Right ventricle myocardium superior (tissue), 1 donor: Measurements from ENCODE around the gene TCHH. TPM values are rescaled to one million over a fixed set of nuclear protein-coding genes. Genes with fewer than 3 reads are reported as not detected.
A peak's percentile ranks its signal among the peaks of the same experiment; 100 is the strongest.
"Not testable (repeated sequence)": the region's sequence is repeated elsewhere in the genome, so short reads cannot be mapped to it uniquely, and the experiment has no call there.

ENCODE experiments used
- ATAC-seq: fragments of 200-7000 bp; cut with Tn5 transposase; one replicate; pipeline ENCODE4 v1.9.1; 2020; ENCODE audit warnings: mild to moderate bottlenecking; ENCODE audit not compliant: poor library complexity
- DNase-seq: peaks from one replicate; pipeline ENCODE4 v3.0.0-alpha.2; 2020
- intact Hi-C: fragments of 100-400 bp; cut with DNase I; formaldehyde crosslinking; loops from one replicate; pipeline ENCODE4 v1.11.2; 2022
- total RNA-seq: library from RNA; stranded (reverse); fragmentation: NEBNext Ultra II Directional; extraction: Animal tissue kit (Norgen Biotek cat#: 25700); gene quantifications from one replicate; pipeline ENCODE4 v1.2.1, GENCODE V29; 2021
- donor health status: DM: no; HTN: yes; CAD: no; lungs with severe emphysema.

The TCHH gene
- total RNA-seq, 1 donor from 2014 or later, result not detected

DNA sequence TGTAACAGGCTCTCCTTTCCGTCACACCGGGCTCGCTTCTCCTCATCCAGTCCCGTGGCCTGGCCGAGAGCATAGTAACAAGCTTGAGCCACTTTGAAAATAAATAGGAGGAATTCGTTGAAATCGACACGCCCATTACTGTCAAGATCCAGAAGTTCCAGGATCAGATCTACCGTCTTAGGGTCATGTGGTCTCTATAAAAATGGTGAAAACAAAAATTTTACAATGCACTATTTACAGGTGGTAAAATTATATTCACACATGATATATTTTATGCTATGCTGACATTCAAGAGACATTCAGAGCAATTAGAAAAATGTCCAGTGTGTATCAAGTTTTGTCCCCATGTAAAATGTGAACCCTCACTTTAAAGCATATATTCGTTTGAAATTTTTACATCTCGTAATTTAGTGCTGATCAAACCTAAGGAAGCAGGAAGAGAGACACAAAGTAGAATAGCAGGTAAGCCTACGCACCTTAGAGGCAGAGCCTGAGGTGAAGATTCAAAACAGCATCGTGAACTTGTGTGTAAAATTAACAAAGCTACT is 2.3 kb downstream of the TCHH start:
- ATAC-seq (no peak), DNase-seq (no peak)
- intact Hi-C loops, result no loop called here

DNA sequence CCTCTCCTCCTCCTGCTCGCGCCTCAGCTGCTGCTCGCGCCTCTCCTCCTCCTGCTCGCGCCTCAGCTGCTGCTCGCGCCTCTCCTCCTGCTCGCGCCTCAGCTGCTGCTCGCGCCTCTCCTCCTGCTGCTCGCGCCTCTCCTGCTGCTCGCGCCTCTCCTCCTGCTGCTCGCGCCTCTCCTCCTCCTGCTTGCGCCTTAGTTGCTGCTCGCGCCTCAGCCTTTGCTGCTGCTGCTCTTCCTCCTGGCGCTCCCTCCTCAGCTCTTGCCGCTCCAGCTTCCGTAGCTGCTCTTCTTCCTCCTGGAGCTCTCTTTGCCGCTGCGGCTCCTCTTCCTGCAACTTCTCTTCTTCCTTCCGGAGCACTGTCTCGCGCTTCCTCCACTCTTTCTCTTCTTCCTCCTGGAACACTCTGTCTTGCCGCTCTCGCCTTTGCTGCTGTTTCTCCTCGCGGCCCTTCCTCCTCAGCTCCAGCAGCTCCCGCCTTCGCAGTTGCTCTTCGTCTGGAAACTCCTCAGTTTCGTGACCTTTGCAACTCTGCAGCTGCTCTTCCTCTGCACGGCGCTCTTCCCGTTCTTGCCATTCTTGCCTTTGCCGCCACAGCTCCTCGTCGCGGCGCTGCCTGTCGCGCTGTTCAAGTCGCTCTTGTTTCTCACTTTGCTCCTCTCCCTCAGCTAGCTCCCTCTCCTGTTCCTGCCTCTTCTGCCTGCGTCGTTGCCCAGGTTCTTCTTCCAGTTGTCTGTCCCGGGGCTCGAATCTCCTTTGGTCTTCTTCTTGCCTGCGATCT is 3.0 kb downstream of the TCHH start:
- intact Hi-C loops, result no loop called here
- ATAC-seq (no peak), DNase-seq (no peak)

DNA sequence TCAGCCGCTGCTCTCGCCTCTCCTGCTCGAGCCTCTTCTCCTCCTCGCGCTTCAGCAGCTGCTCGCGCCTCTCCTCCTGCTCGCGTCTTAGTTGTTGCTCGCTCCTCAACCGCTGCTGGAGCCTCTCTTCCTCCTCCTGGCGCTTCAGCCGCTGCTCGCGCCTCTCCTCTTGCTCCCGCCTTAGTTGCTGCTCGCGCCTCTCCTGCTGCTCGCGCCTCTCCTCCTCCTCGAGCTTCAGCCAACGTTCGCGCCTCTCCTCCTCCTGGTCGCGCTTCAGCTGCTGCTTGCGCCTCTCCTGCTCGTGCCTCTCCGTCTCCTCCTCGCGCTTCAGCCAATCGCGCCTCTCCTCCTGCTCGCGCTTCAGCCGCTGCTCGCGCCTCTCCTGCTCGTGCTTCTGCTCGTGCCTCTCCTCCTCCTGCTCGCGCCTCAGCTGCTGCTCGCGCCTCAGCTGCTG is 3.7 kb downstream of the TCHH start:
- DNase-seq, result no peak
- intact Hi-C loops, result no loop called here
- no peak for ATAC-seq

DNA sequence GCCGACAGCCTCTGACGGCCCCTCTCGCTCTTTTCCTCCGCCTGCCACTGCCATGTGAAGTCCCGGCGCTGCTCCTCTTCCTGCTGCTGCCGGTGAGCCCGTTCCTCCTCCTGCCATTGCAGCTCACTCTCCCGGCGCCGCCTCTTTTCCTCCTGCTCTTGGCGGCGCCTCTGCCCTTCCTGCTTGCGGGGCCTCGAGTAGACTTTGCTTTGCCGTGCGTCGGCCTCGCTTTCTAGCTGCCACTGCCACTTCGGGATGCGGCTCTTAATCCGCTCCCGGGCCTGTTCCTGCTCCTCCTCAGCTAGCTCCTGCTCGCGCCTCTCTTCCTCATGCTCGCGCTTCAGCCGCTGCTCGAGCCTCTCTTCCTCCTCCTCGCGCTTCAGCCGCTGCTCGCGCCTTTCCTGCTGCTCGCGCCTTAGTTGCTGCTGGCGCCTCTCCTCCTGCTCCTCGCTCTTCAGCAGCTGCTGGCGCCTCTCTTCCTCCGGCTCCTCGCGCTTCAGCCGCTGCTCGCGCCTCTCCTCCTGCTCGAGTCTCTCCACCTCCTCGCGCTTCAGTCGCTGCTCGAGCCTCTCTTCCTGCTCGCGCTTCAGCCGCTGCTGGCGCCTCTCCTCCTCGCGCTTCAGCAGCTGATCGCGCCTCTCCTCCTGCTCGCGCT is 4.3 kb downstream of the TCHH start:
- intact Hi-C loops, result no loop called here

GRCh38 chr1:152110365-152110859 is 4.8 kb downstream of the TCHH start:
- intact Hi-C loops, result no loop called here
- ATAC-seq (peak; percentile 34), DNase-seq (peak; percentile 50)

More for the DNA sequence above, 4.3 kb downstream of the TCHH start:
- peak; percentile 47 for DNase-seq
- ATAC-seq, result peak; percentile 49

GRCh38 chr1:152109998-152110294 is 5.3 kb downstream of the TCHH start:
- intact Hi-C loops, result no loop called here
- ATAC-seq (no peak), DNase-seq (no peak)

GRCh38 chr1:152109231-152109997 is 5.8 kb downstream of the TCHH start:
- intact Hi-C loops, result no loop called here
- no peak for ATAC-seq
- no peak for DNase-seq

- DNase-seq (no peak), ATAC-seq (no peak)
- intact Hi-C loops, result no loop called here
These were observed 6.4 kb downstream of the TCHH start for GRCh38 chr1:152108882-152109222.

DNA sequence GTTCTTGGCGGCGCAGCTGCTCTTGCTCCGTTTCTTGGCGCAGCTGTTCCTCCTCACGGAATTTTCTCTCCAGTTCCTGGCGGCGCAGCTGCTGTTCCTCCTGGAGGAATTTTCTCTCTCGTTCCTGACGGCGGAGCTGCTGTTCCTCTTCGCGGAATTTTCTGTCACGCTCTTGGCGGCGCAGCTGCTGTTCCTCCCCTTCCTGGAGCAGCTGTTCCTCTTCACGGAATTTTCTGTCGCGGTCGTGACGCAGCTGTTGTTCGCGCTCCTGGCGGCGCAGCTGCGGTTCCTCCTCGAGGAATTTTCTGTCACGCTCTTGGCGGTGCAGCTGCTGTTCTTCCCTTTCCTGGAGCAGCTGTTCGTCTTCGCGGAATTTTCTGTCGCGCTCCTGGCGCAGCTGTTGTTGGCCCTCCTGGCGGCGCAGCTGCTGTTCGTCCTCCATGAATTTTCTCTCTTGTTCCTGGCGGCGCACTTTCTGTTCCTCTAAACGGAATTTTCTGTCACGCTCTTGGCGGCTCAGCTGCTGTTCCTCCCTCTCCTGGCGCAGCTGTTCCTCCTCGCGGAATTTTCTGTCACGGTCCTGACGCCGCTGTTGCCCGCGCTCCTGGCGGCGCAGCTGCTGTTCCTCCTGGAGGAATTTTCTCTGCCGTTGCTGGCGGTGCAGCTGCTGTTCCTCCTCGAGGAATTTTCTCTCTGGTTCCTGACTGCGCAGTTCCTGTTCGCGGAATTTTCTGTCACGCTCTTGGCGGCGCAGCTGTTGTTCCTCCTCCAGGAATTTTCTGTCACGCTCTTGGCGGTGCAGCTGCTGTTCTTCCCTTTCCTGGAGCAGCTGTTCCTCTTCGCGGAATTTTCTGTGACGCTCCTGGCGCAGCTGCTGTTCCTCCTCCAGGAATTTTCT is 7.0 kb downstream of the TCHH start:
- intact Hi-C loops, result no loop called here
- DNase-seq (peak; percentile 62), ATAC-seq (no peak)

DNA sequence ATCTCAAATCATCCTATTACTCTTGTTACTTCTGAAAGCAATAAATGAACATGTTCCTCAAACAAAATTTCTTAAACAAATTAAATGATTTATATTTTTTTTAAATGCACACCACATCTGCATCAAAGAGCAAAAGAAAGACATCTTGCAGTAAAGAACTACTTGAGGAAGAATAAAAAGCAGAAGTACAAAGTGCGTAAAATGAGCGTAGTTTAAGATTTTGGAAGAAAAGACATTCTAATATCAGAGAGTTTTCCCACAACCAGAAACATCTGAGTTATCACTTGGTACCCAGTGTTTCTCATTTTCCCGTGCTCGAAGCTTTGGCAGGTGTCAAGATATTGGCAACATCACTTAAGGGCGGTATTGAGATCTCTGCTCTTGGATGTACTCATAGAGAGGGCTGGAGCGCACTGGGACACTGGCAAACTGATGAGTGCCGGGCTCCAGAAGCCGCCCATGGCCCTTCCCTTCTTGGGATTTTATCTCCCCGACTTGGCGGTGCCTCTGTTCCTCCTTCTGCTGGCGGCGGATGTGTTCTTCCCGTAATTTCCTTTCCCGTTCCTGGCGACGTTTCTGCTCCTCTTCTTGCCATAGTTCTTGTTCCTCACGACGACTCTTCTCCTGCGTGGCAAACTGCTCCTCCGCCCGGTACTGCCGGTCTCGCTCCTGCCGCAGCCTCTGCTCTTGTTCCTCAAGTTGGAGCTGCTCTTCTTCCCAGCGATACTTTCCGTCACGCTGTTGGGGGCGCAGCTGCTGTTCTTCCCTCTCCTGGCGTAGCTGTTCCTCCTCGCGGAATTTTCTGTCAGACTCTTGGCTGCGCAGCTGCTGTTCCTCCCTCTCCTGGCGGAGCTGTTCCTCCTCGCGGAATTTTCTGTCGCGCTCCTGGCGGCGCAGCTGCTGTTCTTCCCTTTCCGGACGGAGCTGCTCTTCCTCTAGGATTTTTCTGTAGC is 7.9 kb downstream of the TCHH start:
- DNase-seq (no peak), ATAC-seq (no peak)
- intact Hi-C loops, result no loop called here

- DNase-seq (no peak), ATAC-seq (no peak)
- intact Hi-C loops, result no loop called here
These were observed 10.4 kb downstream of the TCHH start for GRCh38 chr1:152104854-152105253.

DNA sequence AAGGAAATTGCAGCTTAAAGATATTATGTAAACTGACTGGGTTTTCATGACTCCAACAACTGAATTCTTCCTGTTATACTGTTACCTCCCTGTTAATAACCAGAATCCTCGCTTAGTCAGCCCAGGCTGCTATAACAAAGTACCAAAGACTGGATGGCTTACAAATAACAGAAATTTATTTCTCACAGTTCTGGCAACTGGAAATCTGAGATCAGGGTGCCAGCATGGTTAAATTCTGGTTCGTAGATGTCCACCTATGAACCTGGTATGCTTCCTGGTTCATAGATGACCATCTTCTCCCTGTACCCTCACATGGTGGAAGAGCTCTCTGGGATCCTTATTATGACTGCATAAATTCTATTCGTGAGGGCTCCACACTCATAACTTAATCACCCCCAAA is 18.3 kb downstream of the TCHH start:
- no peak for ATAC-seq
- intact Hi-C loops, result no loop called here

DNA sequence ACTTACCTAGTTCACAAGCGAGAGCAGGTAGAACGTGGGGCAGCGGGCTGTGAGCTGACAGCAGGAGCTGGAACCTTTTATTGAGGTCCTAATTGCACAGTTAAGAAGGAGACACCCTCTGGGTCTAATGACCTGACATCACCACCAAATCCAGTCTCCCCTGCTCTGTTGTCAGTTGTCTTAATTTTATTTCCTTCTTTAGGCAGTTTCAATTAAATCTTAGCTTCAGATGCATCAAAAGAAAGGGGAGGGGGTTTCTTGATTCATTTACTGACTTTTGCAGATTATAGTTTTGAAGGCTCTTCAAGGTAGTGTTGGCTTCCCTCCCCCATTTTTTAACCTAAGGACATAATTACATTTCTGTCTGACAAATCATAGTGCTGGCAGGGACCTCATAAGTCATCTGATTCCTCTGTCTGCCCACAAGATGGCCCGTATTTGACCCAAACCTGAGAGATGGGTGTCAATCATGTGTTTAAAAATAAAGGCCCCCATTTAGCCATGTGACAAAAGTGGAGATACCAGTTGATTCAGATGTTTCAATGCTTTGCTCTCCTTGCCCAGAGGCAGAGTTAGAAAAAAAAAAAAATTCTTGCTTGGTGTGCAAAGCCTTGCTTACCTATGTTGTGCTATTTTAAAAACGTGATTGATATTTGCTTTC is 26.1 kb downstream of the TCHH start, which contains the start of gene TCHHL1:
TSS of gene TCHHL1 (minus strand) at position 51 of the 661 bp plus-strand sequence. CDS start 921 bp downstream, outside the sequence.
- no peak for ATAC-seq
- intact Hi-C loops, result no loop called here
- DNase-seq, result no peak

More for the DNA sequence above, 18.3 kb downstream of the TCHH start:
- no peak for DNase-seq

- DNase-seq, result no peak
- intact Hi-C loops, result no loop called here
- ATAC-seq, result no peak
These were observed 28.5 kb downstream of the TCHH start for GRCh38 chr1:152086760-152087159.

DNA sequence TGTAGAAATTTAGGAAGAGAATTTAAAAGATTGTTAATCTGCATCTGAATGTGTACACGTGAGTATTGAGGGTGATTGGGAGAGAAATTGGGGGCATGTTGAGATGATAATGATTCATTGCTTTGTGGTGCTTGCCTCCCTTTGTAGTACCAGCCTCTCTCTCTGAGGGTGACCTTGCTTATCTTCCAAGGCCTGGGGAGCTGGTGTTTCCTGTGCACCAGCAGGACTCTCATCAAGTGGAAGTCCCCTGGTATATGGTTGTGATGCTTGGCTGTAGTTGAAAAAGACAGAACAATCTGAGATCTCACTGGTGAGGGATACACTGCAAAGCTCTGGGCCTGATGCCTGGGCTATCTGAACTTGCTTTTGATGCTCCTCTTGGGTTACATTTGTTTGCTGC is 30.4 kb downstream of the TCHH start:
- DNase-seq (no peak), ATAC-seq (no peak)
- intact Hi-C loops, result no loop called here

DNA sequence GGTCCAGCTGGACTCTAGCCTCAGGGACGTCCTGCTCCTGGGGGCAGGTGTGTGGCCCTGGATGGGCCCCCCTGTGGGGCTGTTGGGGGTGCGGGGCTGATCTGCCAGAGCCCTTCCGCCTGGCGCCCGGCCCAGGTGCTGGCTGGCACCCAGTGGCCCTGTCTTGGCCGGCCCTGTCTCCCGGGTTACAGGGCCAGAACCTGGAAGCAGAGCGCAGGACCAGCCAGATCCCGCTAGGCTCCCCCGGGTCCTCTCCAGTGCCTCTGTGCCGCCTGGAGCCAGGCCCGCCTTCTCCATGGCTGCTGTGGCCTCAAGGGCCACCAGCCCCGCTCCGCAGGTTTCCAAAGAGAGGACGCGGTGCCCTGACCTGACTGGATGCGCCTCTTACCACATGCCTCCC is 34.2 kb downstream of the TCHH start:
- intact Hi-C loops, DNase-seq, ATAC-seq: not testable (repeated sequence)

- ATAC-seq, intact Hi-C loops, DNase-seq: not testable (repeated sequence)
These were observed 34.8 kb downstream of the TCHH start for GRCh38 chr1:152080494-152080893.
